ENCODE measurements around the gene PGA5. TPM values are rescaled to one million over a fixed set of nuclear protein-coding genes. Genes with fewer than 3 reads are reported as not detected.
"Not testable (repeated sequence)": the region's sequence is repeated elsewhere in the genome, so short reads cannot be mapped to it uniquely, and the experiment has no call there.

PGA5 gene
- total RNA-seq, 4 donors from 2014 or later, result 0.54 TPM; not detected in 3

- H3K27ac ChIP-seq, result no peak overlapping the region
- peaks cover 0 to 13% (median 0%) of the 10 kb centered on the region in 3 donors for H3K9me3 ChIP-seq
- no peaks in the 10 kb centered on the region for H3K4me1 ChIP-seq
- peaks cover 20% of the 10 kb centered on the region for H3K27me3 ChIP-seq
- ATAC-seq, result no peak
- WGBS, 2 donors (ENCODE audit: low coverage in 1 of 2), result 94 to 100% methylated on average over 1 to 2 of the region's 4 CpGs
- no peaks in the 10 kb centered on the region for H3K36me3 ChIP-seq
- no peak for TF ChIP-seq POLR2AphosphoS5 (IDR thresholded peaks at IDR 0.05)
- no peak for TF ChIP-seq EP300 (IDR thresholded peaks at IDR 0.05)
- no peak for TF ChIP-seq POLR2A (IDR thresholded peaks at IDR 0.05)
- no peak for TF ChIP-seq CTCF (IDR thresholded peaks at IDR 0.05)
- H3K4me3 ChIP-seq, result no peak overlapping the region
Observed at GRCh38 chr11:61198948-61199523, 41.9 kb upstream of the PGA5 start.

- H3K4me1 ChIP-seq, result no peaks in the 10 kb centered on the region
- WGBS, 2 donors (ENCODE audit: low coverage in 1 of 2), result 80% methylated on average over 2 of the region's 14 CpGs; no CpG with 5 or more reads in 1 of the 2 donors
- H3K9me3 ChIP-seq, result peaks cover 0 to 13% (median 0%) of the 10 kb centered on the region in 3 donors
- peaks cover 20% of the 10 kb centered on the region for H3K27me3 ChIP-seq
- no peak overlapping the region for H3K27ac ChIP-seq
- no peaks in the 10 kb centered on the region for H3K36me3 ChIP-seq
- TF ChIP-seq CTCF (IDR thresholded peaks at IDR 0.05) (no peak), POLR2A (IDR thresholded peaks at IDR 0.05) (no peak), EP300 (IDR thresholded peaks at IDR 0.05) (no peak), POLR2AphosphoS5 (IDR thresholded peaks at IDR 0.05) (no peak)
- no peak for ATAC-seq
- H3K4me3 ChIP-seq, result no peak overlapping the region
Observed at GRCh38 chr11:61201476-61201875, 39.5 kb upstream of the PGA5 start.

GRCh38 chr11:61202950-61203746 is 37.8 kb upstream of the PGA5 start, which contains the start of gene PGA3:
Gene PGA3 (plus strand): TSS chr11:61203515. CDS start chr11:61203565, 50 bp downstream.
- ATAC-seq, H3K27ac ChIP-seq, H3K36me3 ChIP-seq, H3K4me1 ChIP-seq, H3K27me3 ChIP-seq, H3K4me3 ChIP-seq: not testable (repeated sequence)
- WGBS, 2 donors (ENCODE audit: low coverage in 1 of 2), result 40 to 56% methylated on average over 1 to 8 of the region's 18 CpGs
- peaks cover 0 to 13% (median 0%) of the 10 kb centered on the region in 3 donors for H3K9me3 ChIP-seq

GRCh38 chr11:61203873-61204272 is 37.1 kb upstream of the PGA5 start:
- H3K27me3 ChIP-seq, H3K4me1 ChIP-seq, H3K9me3 ChIP-seq, H3K36me3 ChIP-seq, H3K4me3 ChIP-seq, H3K27ac ChIP-seq: not testable (repeated sequence)
- WGBS, 2 donors (ENCODE audit: low coverage in 1 of 2), result no CpG with 5 or more reads among the region's 5 CpGs
- ATAC-seq, result peak; percentile 46

- not testable (repeated sequence) for ATAC-seq, H3K9me3 ChIP-seq
Observed at GRCh38 chr11:61204502-61205059, 36.4 kb upstream of the PGA5 start.

GRCh38 chr11:61207636-61208310 is 33.2 kb upstream of the PGA5 start:
- WGBS, 2 donors (ENCODE audit: low coverage in 1 of 2), result no CpG with 5 or more reads among the region's 9 CpGs
- not testable (repeated sequence) for H3K4me3 ChIP-seq, H3K27me3 ChIP-seq, ATAC-seq, H3K9me3 ChIP-seq, H3K4me1 ChIP-seq, H3K36me3 ChIP-seq, H3K27ac ChIP-seq

More at GRCh38 chr11:61204502-61205059, 36.4 kb upstream of the PGA5 start:
- H3K4me3 ChIP-seq, H3K36me3 ChIP-seq, H3K27me3 ChIP-seq, H3K27ac ChIP-seq, H3K4me1 ChIP-seq: not testable (repeated sequence)
- WGBS, 2 donors (ENCODE audit: low coverage in 1 of 2), result 60 to 67% methylated on average over 2 to 10 of the region's 14 CpGs

GRCh38 chr11:61210629-61211028 is 30.3 kb upstream of the PGA5 start:
- not testable (repeated sequence) for H3K36me3 ChIP-seq, H3K9me3 ChIP-seq, H3K27me3 ChIP-seq, H3K27ac ChIP-seq, ATAC-seq, H3K4me3 ChIP-seq, H3K4me1 ChIP-seq
- WGBS, 2 donors (ENCODE audit: low coverage in 1 of 2), result no CpG with 5 or more reads among the region's 6 CpGs

- not testable (repeated sequence) for H3K27ac ChIP-seq, H3K27me3 ChIP-seq, H3K36me3 ChIP-seq, ATAC-seq, H3K4me3 ChIP-seq, H3K9me3 ChIP-seq, H3K4me1 ChIP-seq
- 54 to 65% methylated on average over 2 to 6 of the region's 10 CpGs for WGBS, 2 donors (ENCODE audit: low coverage in 1 of 2)
Observed at GRCh38 chr11:61211327-61211952, 29.5 kb upstream of the PGA5 start.

- H3K9me3 ChIP-seq, H3K36me3 ChIP-seq, H3K4me3 ChIP-seq, H3K27me3 ChIP-seq, H3K27ac ChIP-seq, ATAC-seq, H3K4me1 ChIP-seq: not testable (repeated sequence)
- WGBS, 2 donors (ENCODE audit: low coverage in 1 of 2), result no CpG with 5 or more reads among the region's 15 CpGs
Observed at GRCh38 chr11:61212202-61212601, 28.8 kb upstream of the PGA5 start.

- H3K27me3 ChIP-seq, H3K36me3 ChIP-seq, H3K4me3 ChIP-seq, ATAC-seq, H3K4me1 ChIP-seq, H3K27ac ChIP-seq, H3K9me3 ChIP-seq: not testable (repeated sequence)
- no CpG with 5 or more reads among the region's 3 CpGs for WGBS, 2 donors (ENCODE audit: low coverage in 1 of 2)
Observed at GRCh38 chr11:61213711-61214324, 27.2 kb upstream of the PGA5 start.

All from gastroesophageal sphincter (tissue), 4 donors.